T-cell (primary cell): Measurements from ENCODE around the gene ARHGDIG. TPM values are rescaled to one million over a fixed set of nuclear protein-coding genes. Genes with fewer than 3 reads are reported as not detected.
A peak's percentile ranks its signal among the peaks of the same experiment; 100 is the strongest.

Experiments used
- ATAC-seq, 4 experiments: fragments of 200-7000 bp in 3 of 4; fragments of 150-1000 bp in 1 of 4; cut with Tn5 transposase; replicated peaks in 1 of 4; 1 replicate in 3 of 4; 2 replicates in 1 of 4; pipeline ENCODE4 v1.10.0; 2021; ENCODE audit warnings: moderate library complexity in 3 of 4, mild to moderate bottlenecking in 2 of 4, moderate number of reproducible peaks in 1 of 4
- CTCF ChIA-PET, 2 donors: fragments of 300-600 bp; sonication (Branson Sonifier 250); formaldehyde crosslinking; loops; one replicate each; lab custom pipeline; 2022; ENCODE audit warnings: antibody characterized with exemption in 2 of 2; lab: Charles Lee
- POLR2A ChIA-PET, 2 donors: fragments of 300-600 bp; sonication (Branson Sonifier 250); formaldehyde crosslinking; loops; one replicate each; lab custom pipeline; 2022; ENCODE audit warnings: antibody characterized with exemption in 2 of 2; lab: Charles Lee
- DNase-seq, 35 experiments: peaks; one replicate each; pipeline versions ENCODE4 v3.0.0 to v3.0.0-alpha.2; 2013 to 2023
- H3K27ac ChIP-seq: one replicate; pipeline ENCODE4 v1.5.1; 2013; ENCODE audit warnings: low read length
- H3K27me3 ChIP-seq, 2 experiments: replicated peaks in 1 of 2; 1 replicate in 1 of 2; 2 replicates in 1 of 2; pipeline versions ENCODE4 v1.6.1 to v1.7.0; 2013; ENCODE audit warnings: low read length in 1 of 2, mixed read lengths in 1 of 2; ENCODE audit not compliant: control insufficient read depth in 2 of 2, insufficient read depth in 2 of 2; ENCODE audit errors: extremely low read depth in 1 of 2
- H3K36me3 ChIP-seq, 2 donors: 1 replicate in 1 of 2; 2 replicates in 1 of 2; pipeline versions ENCODE4 v1.6.1 to v1.7.0; 2013; ENCODE audit warnings: low read length in 1 of 2; ENCODE audit not compliant: control insufficient read depth in 2 of 2, insufficient read depth in 1 of 2; ENCODE audit errors: extremely low read depth in 1 of 2
- H3K4me1 ChIP-seq, 2 experiments: 1 replicate in 1 of 2; 2 replicates in 1 of 2; pipeline versions ENCODE4 v1.6.1 to v1.7.0; 2013; ENCODE audit warnings: low read length in 2 of 2, mixed read lengths in 1 of 2; ENCODE audit not compliant: insufficient read depth in 2 of 2, control insufficient read depth in 1 of 2; ENCODE audit errors: extremely low read depth in 1 of 2
- H3K4me3 ChIP-seq, 2 donors: 1 replicate in 1 of 2; 2 replicates in 1 of 2; pipeline versions ENCODE4 v1.5.1 to v1.7.0; 2013; ENCODE audit warnings: mild to moderate bottlenecking in 2 of 2, low read length in 1 of 2, moderate library complexity in 1 of 2; ENCODE audit not compliant: control insufficient read depth in 1 of 2; ENCODE audit errors: extremely low read depth in 1 of 2
- H3K9me3 ChIP-seq: 2 replicates; pipeline ENCODE4 v1.7.0; 2013
- H3K27ac Mint-ChIP-seq, 2 donors: one replicate each; pipeline ENCODE4 v1.8.0; 2020 to 2021; ENCODE audit warnings: mild to moderate bottlenecking in 2 of 2, mixed read lengths in 2 of 2
- H3K27me3 Mint-ChIP-seq, 2 donors: one replicate each; pipeline ENCODE4 v1.8.0; 2021 to 2022; ENCODE audit warnings: mixed read lengths in 2 of 2
- H3K36me3 Mint-ChIP-seq: one replicate; pipeline ENCODE4 v1.8.0; 2021; ENCODE audit warnings: mixed read lengths
- H3K4me1 Mint-ChIP-seq, 3 donors: one replicate each; pipeline ENCODE4 v1.8.0; 2020 to 2022; ENCODE audit warnings: mixed read lengths in 3 of 3, mild to moderate bottlenecking in 1 of 3
- H3K4me3 Mint-ChIP-seq, 3 donors: one replicate each; pipeline ENCODE4 v1.8.0; 2020 to 2022; ENCODE audit warnings: mild to moderate bottlenecking in 3 of 3, mixed read lengths in 3 of 3, moderate library complexity in 3 of 3
- H3K9me3 Mint-ChIP-seq, 3 donors: one replicate each; pipeline ENCODE4 v1.8.0; 2020 to 2022; ENCODE audit warnings: mixed read lengths in 3 of 3
- WGBS: methylation state at CpG from one replicate; pipeline ENCODE4 v1.1.5; 2013; ENCODE audit warnings: missing lambda C conversion rate; ENCODE audit not compliant: insufficient coverage; 5-methylcytosine and 5-hydroxymethylcytosine counted together
- total RNA-seq, 35 experiments: library from RNA in 6 of 35; stranded (reverse) in 6 of 35; fragments of 120-200 nt in 1 of 35; gene quantifications; one replicate each; pipeline versions ENCODE4 v1.2.1 to v1.2.4 and lab custom pipeline; 2013 to 2026

Gene ARHGDIG
- total RNA-seq, 5 donors from 2014 or later (not counting 1 experiment from before 2014, with no cell fraction given), result 0.40 to 1.6 (median 0.59) TPM; not detected in 2

- Mint-ChIP-seq H3K4me3 (no peak overlapping the region), H3K36me3 (peaks cover 26% of the 10 kb centered on the region), H3K4me1 (peaks cover 21 to 27% (median 26%) of the 10 kb centered on the region in 3 donors), H3K27ac (no peak overlapping the region), H3K9me3 (no peaks in the 10 kb centered on the region), H3K27me3 (no peaks in the 10 kb centered on the region)
- Histone ChIP-seq H3K27ac (no peak overlapping the region), H3K4me3 (no peak overlapping the region), H3K27me3 (no peaks in the 10 kb centered on the region), H3K36me3 (peaks cover 21 to 51% of the 10 kb centered on the region in 2 donors), H3K4me1 (peaks cover 4 to 35% of the 10 kb centered on the region in 2 experiments), H3K9me3 (no peaks in the 10 kb centered on the region)
- POLR2A ChIA-PET, result no interaction called here
- ATAC-seq (no peak), DNase-seq (no peak)
- WGBS, result 98% methylated on average over 10 of the region's 15 CpGs
- CTCF ChIA-PET, result no interaction called here
These were observed 31.3 kb downstream of the ARHGDIG start for GRCh38 chr16:311725-312124.

- DNase-seq (no peak), ATAC-seq (no peak)
- no peaks in the 10 kb centered on the region for H3K27me3 ChIP-seq
- Mint-ChIP-seq H3K4me3 (no peak overlapping the region), H3K27ac (no peak overlapping the region), H3K4me1 (peaks cover 33 to 41% (median 34%) of the 10 kb centered on the region in 3 donors), H3K9me3 (no peaks in the 10 kb centered on the region), H3K36me3 (peaks cover 29% of the 10 kb centered on the region), H3K27me3 (no peaks in the 10 kb centered on the region)
- no peak overlapping the region for H3K27ac ChIP-seq
- peaks cover 3 to 35% of the 10 kb centered on the region in 2 experiments for H3K4me1 ChIP-seq
- WGBS, result 98% methylated on average over 15 of the region's 16 CpGs
- POLR2A ChIA-PET, result no interaction called here
- CTCF ChIA-PET, result no interaction called here
- H3K9me3 ChIP-seq, result no peaks in the 10 kb centered on the region
- H3K36me3 ChIP-seq, result peaks cover 12 to 53% of the 10 kb centered on the region in 2 donors
- no peak overlapping the region for H3K4me3 ChIP-seq
These were observed 34.0 kb downstream of the ARHGDIG start for GRCh38 chr16:314351-314750.

DNA sequence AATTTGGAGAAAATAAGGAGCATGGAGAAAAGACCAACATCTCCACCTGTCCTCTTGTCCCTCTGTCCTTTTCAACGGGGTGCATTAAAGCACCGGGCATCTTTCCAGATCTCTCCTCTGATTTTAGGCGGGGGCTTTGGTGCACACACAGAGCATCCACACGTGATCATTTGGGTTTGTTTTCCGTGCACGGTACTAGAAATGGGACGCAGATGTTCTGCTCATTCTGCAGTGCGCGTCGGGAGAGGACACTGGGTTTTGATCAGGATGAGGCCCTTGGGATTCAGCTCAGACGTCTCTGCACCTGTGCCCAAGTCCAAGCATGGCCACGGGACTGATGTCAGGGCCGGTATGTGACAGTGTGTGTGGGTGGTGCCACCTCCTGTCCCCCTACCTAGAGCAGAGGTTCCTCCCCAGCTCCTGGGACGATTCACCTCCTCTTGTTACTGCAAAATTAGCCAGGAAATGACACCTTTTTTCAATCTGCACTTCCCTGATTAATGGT, 34.5 kb downstream of the ARHGDIG start:
- H3K4me3 Mint-ChIP-seq, result no peak overlapping the region
- no peak overlapping the region for H3K27ac Mint-ChIP-seq

DNA sequence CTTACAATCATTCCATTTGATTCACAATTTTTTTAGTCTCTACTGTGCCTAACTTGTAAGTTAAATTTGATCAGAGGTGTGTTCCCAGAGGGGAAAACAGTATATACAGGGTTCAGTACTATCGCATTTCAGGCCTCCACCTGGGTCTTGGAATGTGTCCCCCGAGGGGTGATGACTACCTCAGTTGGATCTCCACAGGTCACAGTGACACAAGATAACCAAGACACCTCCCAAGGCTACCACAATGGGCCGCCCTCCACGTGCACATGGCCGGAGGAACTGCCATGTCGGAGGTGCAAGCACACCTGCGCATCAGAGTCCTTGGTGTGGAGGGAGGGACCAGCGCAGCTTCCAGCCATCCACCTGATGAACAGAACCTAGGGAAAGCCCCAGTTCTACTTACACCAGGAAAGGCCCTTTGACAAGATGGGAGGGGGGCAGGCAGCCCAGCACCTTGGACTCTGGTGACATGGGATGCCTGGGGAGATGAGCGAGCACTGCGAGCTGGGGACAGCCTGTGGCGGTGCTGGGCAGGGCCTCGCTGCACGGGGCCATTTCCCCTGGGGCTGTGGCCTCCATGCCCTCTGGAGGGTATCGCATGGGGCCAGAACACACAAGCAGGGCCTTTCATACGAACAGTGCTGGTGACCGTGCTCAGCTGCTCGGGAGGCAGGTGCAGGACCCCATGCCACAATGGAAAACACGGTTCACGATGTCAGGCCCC, 36.5 kb downstream of the ARHGDIG start:
- H3K4me3 ChIP-seq, result no peak overlapping the region
- no peaks in the 10 kb centered on the region for H3K27me3 ChIP-seq
- Mint-ChIP-seq H3K27ac (no peak overlapping the region), H3K36me3 (peaks cover 32% of the 10 kb centered on the region), H3K9me3 (no peaks in the 10 kb centered on the region), H3K27me3 (no peaks in the 10 kb centered on the region), H3K4me3 (no peak overlapping the region), H3K4me1 (peaks cover 48 to 57% (median 49%) of the 10 kb centered on the region in 3 donors)
- DNase-seq (no peak), ATAC-seq (no peak)
- no peaks in the 10 kb centered on the region for H3K9me3 ChIP-seq
- POLR2A ChIA-PET, result no interaction called here
- peaks cover 9 to 50% of the 10 kb centered on the region in 2 experiments for H3K4me1 ChIP-seq
- peaks cover 9 to 47% of the 10 kb centered on the region in 2 donors for H3K36me3 ChIP-seq
- WGBS, result 95% methylated on average over 17 of the region's 19 CpGs
- CTCF ChIA-PET, result interaction anchor here in 1 of 2 donors (0.5 kb wide), 1 partner anchor 78 kb away, joined by 3 read pairs; no protein-coding TSS in a partner anchor
- no peak overlapping the region for H3K27ac ChIP-seq

More for the DNA sequence above, 34.5 kb downstream of the ARHGDIG start:
- 97% methylated on average over 10 of the region's 14 CpGs for WGBS
- POLR2A ChIA-PET, result no interaction called here
- Mint-ChIP-seq H3K36me3 (peaks cover 31% of the 10 kb centered on the region), H3K27me3 (no peaks in the 10 kb centered on the region), H3K9me3 (no peaks in the 10 kb centered on the region), H3K4me1 (peaks cover 33 to 41% (median 34%) of the 10 kb centered on the region in 3 donors)
- no peak for ATAC-seq
- no peaks in the 10 kb centered on the region for H3K27me3 ChIP-seq
- no peak overlapping the region for H3K4me3 ChIP-seq
- no peaks in the 10 kb centered on the region for H3K9me3 ChIP-seq
- peaks cover 8 to 35% of the 10 kb centered on the region in 2 experiments for H3K4me1 ChIP-seq
- peaks cover 12 to 53% of the 10 kb centered on the region in 2 donors for H3K36me3 ChIP-seq
- no peak overlapping the region for H3K27ac ChIP-seq
- CTCF ChIA-PET, result no interaction called here
- DNase-seq, result no peak

- Histone ChIP-seq H3K27me3 (no peaks in the 10 kb centered on the region), H3K9me3 (no peaks in the 10 kb centered on the region), H3K27ac (no peak overlapping the region), H3K4me1 (peaks cover 9 to 50% of the 10 kb centered on the region in 2 experiments), H3K4me3 (no peak overlapping the region), H3K36me3 (peaks cover 5 to 44% of the 10 kb centered on the region in 2 donors)
- CTCF ChIA-PET, result interaction anchor here in 1 of 2 donors (0.5 kb wide), 1 partner anchor 78 kb away, joined by 3 read pairs; no protein-coding TSS in a partner anchor
- Mint-ChIP-seq H3K4me3 (no peak overlapping the region), H3K27me3 (no peaks in the 10 kb centered on the region), H3K27ac (peak overlapping the region; percentile 3 to 34), H3K9me3 (no peaks in the 10 kb centered on the region), H3K4me1 (peaks cover 49 to 61% (median 54%) of the 10 kb centered on the region in 3 donors), H3K36me3 (peaks cover 29% of the 10 kb centered on the region)
- ATAC-seq (peak in 1 of 4 experiments; percentile 33), DNase-seq (no peak)
- WGBS, result 100% methylated on average over 4 of the region's 5 CpGs
- POLR2A ChIA-PET, result no interaction called here
These were observed 37.2 kb downstream of the ARHGDIG start for GRCh38 chr16:317583-317982.

- peaks cover 24% of the 10 kb centered on the region for H3K36me3 Mint-ChIP-seq
- peaks cover 5 to 33% of the 10 kb centered on the region in 2 donors for H3K36me3 ChIP-seq
- no peaks in the 10 kb centered on the region for H3K27me3 ChIP-seq
- H3K4me3 Mint-ChIP-seq, result no peak overlapping the region
- peaks cover 9 to 55% of the 10 kb centered on the region in 2 experiments for H3K4me1 ChIP-seq
- peak overlapping the region in 1 of 2 donors; percentile 34 for H3K27ac Mint-ChIP-seq
- H3K4me1 Mint-ChIP-seq, result peaks cover 55 to 67% (median 65%) of the 10 kb centered on the region in 3 donors
- no peak overlapping the region for H3K27ac ChIP-seq
- POLR2A ChIA-PET, result no interaction called here
- CTCF ChIA-PET, result interaction anchor here in 1 of 2 donors (1.3 kb wide), 1 partner anchor 212 kb away, joined by 3 read pairs; no protein-coding TSS in a partner anchor
- no peak for DNase-seq
- no peaks in the 10 kb centered on the region for H3K9me3 Mint-ChIP-seq
- no peak overlapping the region for H3K4me3 ChIP-seq
- ATAC-seq, result no peak
- no peaks in the 10 kb centered on the region for H3K9me3 ChIP-seq
- H3K27me3 Mint-ChIP-seq, result no peaks in the 10 kb centered on the region
- WGBS, result 95% methylated on average over 20 of the region's 22 CpGs
These were observed 38.2 kb downstream of the ARHGDIG start for GRCh38 chr16:318628-319027.
